ENCODE results near the gene CRMP1. TPM values are rescaled to one million over a fixed set of nuclear protein-coding genes. Genes with fewer than 3 reads are reported as not detected.

CRMP1 gene
- total RNA-seq, 4 donors from 2014 or later: 0.39 to 0.66 TPM; not detected in 2

DNA sequence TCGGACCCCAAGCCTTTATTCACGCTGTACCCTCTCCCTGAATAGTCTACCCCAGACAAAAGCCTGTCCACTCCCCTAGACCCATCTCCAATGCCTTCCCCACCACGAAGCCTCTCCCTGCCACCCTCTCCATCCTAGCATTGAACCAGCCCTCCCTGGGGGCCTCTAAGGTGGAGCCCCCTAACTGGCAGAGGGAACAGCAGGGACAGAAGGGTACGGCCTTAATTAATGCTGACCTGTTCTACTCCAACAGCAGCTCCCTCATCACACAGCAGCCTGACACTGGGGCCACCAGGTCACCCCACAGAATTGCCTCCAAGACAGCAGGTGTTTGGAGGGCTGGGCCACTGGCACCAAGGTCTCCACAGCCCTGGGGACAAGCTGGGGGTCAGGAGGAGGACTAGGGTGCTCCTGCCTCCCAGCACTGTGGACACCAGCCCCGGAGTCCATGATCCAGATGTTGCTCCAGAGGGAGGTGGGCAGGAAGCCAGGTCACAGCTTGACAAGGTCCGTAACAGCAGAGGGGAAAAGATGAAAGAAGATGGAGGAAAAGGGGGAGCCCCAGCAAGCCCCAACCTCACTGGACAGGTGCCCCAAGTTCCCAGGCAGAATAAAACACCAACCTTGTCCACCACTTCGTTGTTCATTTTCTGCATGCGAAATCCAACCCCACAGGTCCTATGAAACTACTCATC is 3.7 kb downstream of the CRMP1 start:
- in situ Hi-C loops (cut with MboI; ENCODE audit: low sequenced_read_pairs in 4 of 4) (no loop called here), intact Hi-C loops (cut with DNase I; ENCODE audit: low total_unique reads) (no loop called here)
- TF ChIP-seq, protein P1, sequence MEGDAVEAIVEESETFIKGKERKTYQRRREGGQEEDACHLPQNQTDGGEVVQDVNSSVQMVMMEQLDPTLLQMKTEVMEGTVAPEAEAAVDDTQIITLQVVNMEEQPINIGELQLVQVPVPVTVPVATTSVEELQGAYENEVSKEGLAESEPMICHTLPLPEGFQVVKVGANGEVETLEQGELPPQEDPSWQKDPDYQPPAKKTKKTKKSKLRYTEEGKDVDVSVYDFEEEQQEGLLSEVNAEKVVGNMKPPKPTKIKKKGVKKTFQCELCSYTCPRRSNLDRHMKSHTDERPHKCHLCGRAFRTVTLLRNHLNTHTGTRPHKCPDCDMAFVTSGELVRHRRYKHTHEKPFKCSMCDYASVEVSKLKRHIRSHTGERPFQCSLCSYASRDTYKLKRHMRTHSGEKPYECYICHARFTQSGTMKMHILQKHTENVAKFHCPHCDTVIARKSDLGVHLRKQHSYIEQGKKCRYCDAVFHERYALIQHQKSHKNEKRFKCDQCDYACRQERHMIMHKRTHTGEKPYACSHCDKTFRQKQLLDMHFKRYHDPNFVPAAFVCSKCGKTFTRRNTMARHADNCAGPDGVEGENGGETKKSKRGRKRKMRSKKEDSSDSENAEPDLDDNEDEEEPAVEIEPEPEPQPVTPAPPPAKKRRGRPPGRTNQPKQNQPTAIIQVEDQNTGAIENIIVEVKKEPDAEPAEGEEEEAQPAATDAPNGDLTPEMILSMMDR (IDR thresholded peaks at IDR 0.05 in 4 of 5, conservative IDR thresholded peaks at IDR 0.05 in 1 of 5): no peak
- TF ChIP-seq POLR2A (IDR thresholded peaks at IDR 0.05): no peak
- H3K27me3 ChIP-seq: peaks cover 59 to 75% (median 60%) of the 10 kb centered on the region in 3 donors
- no peaks in the 10 kb centered on the region for H3K36me3 ChIP-seq
- DNase-seq (no peak), ATAC-seq (no peak)
- no peaks in the 10 kb centered on the region for H3K9me3 ChIP-seq
- peaks cover 0 to 5% of the 10 kb centered on the region in 2 donors for H3K4me1 ChIP-seq
- no peak overlapping the region for H3K27ac ChIP-seq
- no peak overlapping the region for H3K4me3 ChIP-seq

DNA sequence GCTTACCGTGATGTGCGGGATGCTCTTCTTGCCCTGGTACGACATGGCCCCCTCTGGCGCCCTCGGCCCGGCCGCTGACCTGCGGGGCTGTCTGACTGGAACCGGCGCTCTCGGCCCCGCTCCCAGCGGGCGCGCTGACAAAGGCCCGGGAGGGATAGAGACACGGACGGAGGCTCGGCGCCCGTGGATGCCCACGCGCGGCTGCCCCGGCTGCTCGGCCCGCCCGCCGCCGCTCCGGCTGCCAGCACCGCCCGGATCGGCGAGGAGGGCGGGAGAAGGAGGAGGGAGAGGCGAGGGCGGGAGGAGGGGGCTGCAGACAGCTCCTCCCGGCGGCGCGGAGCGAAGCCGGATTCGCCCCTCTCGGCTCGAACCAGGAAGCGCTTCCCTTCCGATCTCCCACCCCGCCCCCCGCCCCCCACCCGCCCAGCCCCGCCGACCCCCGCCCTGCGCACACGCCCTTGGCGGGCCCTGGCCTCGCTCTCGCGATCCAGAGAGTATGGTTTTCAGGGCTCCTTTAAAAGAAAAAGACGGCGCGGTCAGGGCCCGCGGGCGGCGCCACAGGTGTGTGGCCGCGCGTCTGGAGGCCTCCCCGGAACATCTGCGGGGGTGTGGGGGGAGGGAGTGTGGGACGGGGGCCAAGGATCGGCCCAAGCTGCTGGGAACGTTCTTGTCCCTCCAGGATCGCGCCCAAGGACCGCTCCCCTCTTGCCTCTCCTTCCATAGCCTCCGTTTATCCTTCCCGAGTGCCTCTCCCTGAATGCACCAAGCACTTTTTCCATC is 4.5 kb downstream of the CRMP1 start:
- no peak for DNase-seq
- no peak for ATAC-seq

DNA sequence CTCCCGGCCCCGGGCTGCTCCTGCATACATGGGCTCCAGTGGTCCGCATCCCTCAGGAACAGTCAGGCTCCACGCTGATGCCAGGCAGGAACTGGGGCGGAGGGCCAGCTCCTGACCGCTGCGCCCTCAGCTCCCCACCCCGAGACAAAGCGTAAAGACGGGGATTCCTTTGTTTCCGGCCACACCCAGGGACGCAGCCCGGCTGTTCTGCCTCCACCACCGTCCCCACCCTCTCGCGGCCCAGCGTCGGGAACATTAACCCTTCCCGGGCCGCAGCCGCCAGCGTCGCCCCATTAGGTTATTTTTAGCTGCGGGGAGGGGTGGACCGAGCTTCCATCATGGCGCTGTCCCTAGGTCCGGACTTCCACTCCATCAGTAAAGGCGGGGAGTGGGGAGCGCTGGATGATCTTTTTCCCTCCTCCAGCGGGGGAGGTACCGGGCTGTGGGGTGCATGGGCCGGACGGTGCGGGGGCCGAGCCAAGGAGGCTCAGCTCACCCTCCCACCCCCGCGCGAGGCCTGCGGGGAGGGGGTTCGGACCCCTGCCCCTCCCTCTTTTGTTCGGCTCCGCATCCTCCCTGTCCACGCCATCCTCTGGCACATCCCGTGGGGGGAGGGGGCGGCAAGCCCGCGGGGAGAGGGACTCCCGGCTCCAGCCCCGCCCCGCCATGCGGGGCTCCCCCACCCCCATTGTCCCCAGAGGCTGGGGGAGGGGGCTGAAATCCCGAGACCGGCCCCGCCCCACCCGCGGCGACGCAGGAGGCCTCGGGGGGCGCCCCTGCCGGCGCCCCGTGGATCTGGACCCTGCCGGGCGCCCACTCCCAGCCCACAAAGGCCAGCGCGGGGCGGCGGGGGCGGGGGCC is 5.3 kb downstream of the CRMP1 start:
- TF ChIP-seq, protein P1 (IDR thresholded peaks at IDR 0.05 in 4 of 5, conservative IDR thresholded peaks at IDR 0.05 in 1 of 5): no peak
- TF ChIP-seq POLR2A (IDR thresholded peaks at IDR 0.05): no peak
- ATAC-seq (no peak), DNase-seq (no peak)
- in situ Hi-C loops (cut with MboI; ENCODE audit: low sequenced_read_pairs in 4 of 4): no loop called here
- Histone ChIP-seq H3K27ac (no peak overlapping the region), H3K36me3 (no peaks in the 10 kb centered on the region), H3K9me3 (no peaks in the 10 kb centered on the region), H3K4me3 (peak overlapping the region in 3 of 4 donors; percentile 30 to 35 (median 31)), H3K4me1 (peaks cover 0 to 5% of the 10 kb centered on the region in 2 donors), H3K27me3 (peaks cover 50 to 66% (median 52%) of the 10 kb centered on the region in 3 donors)
- intact Hi-C loops (cut with DNase I; ENCODE audit: low total_unique reads): no loop called here

More for the DNA sequence above, 4.5 kb downstream of the CRMP1 start:
- intact Hi-C loops (cut with DNase I; ENCODE audit: low total_unique reads) (no loop called here), in situ Hi-C loops (cut with MboI; ENCODE audit: low sequenced_read_pairs in 4 of 4) (no loop called here)
- peak overlapping the region in 2 of 4 donors; percentile 31 to 35 for H3K4me3 ChIP-seq
- H3K27ac ChIP-seq: no peak overlapping the region
- peaks cover 52 to 68% (median 52%) of the 10 kb centered on the region in 3 donors for H3K27me3 ChIP-seq
- no peaks in the 10 kb centered on the region for H3K36me3 ChIP-seq
- TF ChIP-seq POLR2A (IDR thresholded peaks at IDR 0.05): no peak
- TF ChIP-seq, protein P1 (IDR thresholded peaks at IDR 0.05 in 4 of 5, conservative IDR thresholded peaks at IDR 0.05 in 1 of 5): no peak
- peaks cover 0 to 5% of the 10 kb centered on the region in 2 donors for H3K4me1 ChIP-seq
- no peaks in the 10 kb centered on the region for H3K9me3 ChIP-seq

DNA sequence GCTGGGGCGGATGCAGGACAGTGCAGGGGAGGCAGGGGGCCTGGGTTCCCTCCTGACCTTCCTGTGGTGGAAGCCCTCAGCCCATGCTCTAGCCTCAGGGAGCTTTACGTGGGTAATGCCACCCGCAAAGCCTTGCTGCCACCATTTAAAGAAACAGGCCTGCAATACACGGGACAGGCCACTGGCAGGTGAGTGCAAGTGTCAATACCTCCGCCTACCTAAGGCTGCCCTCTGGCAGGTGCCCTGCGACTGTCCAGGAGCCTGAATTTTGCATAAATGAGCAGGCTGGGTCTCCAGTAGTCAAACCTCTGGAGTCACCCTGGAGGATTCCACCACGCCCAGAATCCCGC is 5.9 kb downstream of the CRMP1 start:
- H3K4me3 ChIP-seq: no peak overlapping the region
- TF ChIP-seq, protein P1 (IDR thresholded peaks at IDR 0.05 in 4 of 5, conservative IDR thresholded peaks at IDR 0.05 in 1 of 5): no peak
- TF ChIP-seq POLR2A (IDR thresholded peaks at IDR 0.05): no peak
- no peaks in the 10 kb centered on the region for H3K36me3 ChIP-seq
- no peak for DNase-seq
- no peak for ATAC-seq
- H3K4me1 ChIP-seq: peaks cover 0 to 5% of the 10 kb centered on the region in 2 donors
- no peaks in the 10 kb centered on the region for H3K9me3 ChIP-seq
- intact Hi-C loops (cut with DNase I; ENCODE audit: low total_unique reads) (no loop called here), in situ Hi-C loops (cut with MboI; ENCODE audit: low sequenced_read_pairs in 4 of 4) (no loop called here)
- no peak overlapping the region for H3K27ac ChIP-seq
- H3K27me3 ChIP-seq: peaks cover 47 to 62% (median 49%) of the 10 kb centered on the region in 3 donors

Data from gastrocnemius medialis (tissue), 4 donors.